Mesenchymal stem cell (in vitro differentiated cells and primary cell): ENCODE measurements around the gene ENAM.

ENCODE experiments used
- DNase-seq: peaks from one replicate; pipeline ENCODE4 v3.0.0-alpha.2; 2013
- H2AFZ ChIP-seq: one replicate; pipeline ENCODE4 v1.6.1; 2013; ENCODE audit warnings: low read depth, mild to moderate bottlenecking, control low read depth, inconsistent platforms, low read length, moderate library complexity
- H2AK5ac ChIP-seq: 2 replicates; pipeline ENCODE4 v1.6.1; 2013; ENCODE audit warnings: low read length, moderate library complexity, mild to moderate bottlenecking, inconsistent platforms; ENCODE audit not compliant: severe bottlenecking
- H2BK120ac ChIP-seq: one replicate; pipeline ENCODE4 v1.6.1; 2013; ENCODE audit warnings: low read depth, mild to moderate bottlenecking, inconsistent platforms, low read length, moderate library complexity
- H2BK12ac ChIP-seq, 2 experiments: one replicate each; pipeline ENCODE4 v1.6.1; 2013; ENCODE audit warnings: inconsistent platforms in 2 of 2, low read length in 2 of 2, mild to moderate bottlenecking in 2 of 2, moderate library complexity in 2 of 2, control low read depth in 1 of 2
- H2BK15ac ChIP-seq: one replicate; pipeline ENCODE4 v1.6.1; 2013; ENCODE audit warnings: mild to moderate bottlenecking, low read depth, inconsistent platforms; ENCODE audit not compliant: poor library complexity, severe bottlenecking
- H2BK5ac ChIP-seq: 2 replicates; pipeline ENCODE4 v1.6.1; 2013; ENCODE audit warnings: low read depth, mild to moderate bottlenecking, low read length, control low read depth, inconsistent platforms; ENCODE audit not compliant: poor library complexity, severe bottlenecking
- H3K14ac ChIP-seq, 2 experiments: one replicate each; pipeline ENCODE4 v1.6.1; 2013; ENCODE audit warnings: inconsistent platforms in 2 of 2, low read length in 2 of 2, control low read depth in 1 of 2, mild to moderate bottlenecking in 1 of 2, moderate library complexity in 1 of 2
- H3K18ac ChIP-seq, 2 experiments: one replicate each; pipeline ENCODE4 v1.6.1; 2013; ENCODE audit warnings: inconsistent platforms in 2 of 2, low read length in 2 of 2, control low read depth in 1 of 2, low read depth in 1 of 2, mild to moderate bottlenecking in 1 of 2
- H3K23ac ChIP-seq, 2 experiments: one replicate each; pipeline ENCODE4 v1.6.1; 2013; ENCODE audit warnings: inconsistent platforms in 2 of 2, low read length in 2 of 2, mild to moderate bottlenecking in 2 of 2, moderate library complexity in 2 of 2, control low read depth in 1 of 2
- H3K27ac ChIP-seq: 2 replicates; pipeline ENCODE4 v1.5.1; 2013; ENCODE audit warnings: mild to moderate bottlenecking, moderate library complexity, low read length, control low read depth, inconsistent platforms; ENCODE audit not compliant: poor library complexity, severe bottlenecking
- H3K27me3 ChIP-seq, 2 experiments: 2 replicates each; pipeline versions ENCODE4 v1.6.1 to v1.7.0; 2013; ENCODE audit warnings: low read length in 2 of 2, mild to moderate bottlenecking in 2 of 2, moderate library complexity in 2 of 2, control low read depth in 1 of 2, inconsistent platforms in 1 of 2; ENCODE audit not compliant: control insufficient read depth in 1 of 2, insufficient read depth in 1 of 2
- H3K36me3 ChIP-seq, 2 experiments: 2 replicates each; pipeline versions ENCODE4 v1.6.1 to v1.7.0; 2013; ENCODE audit warnings: low read length in 2 of 2, control low read depth in 1 of 2, inconsistent platforms in 1 of 2, low read depth in 1 of 2, mild to moderate bottlenecking in 1 of 2; ENCODE audit not compliant: insufficient read depth in 2 of 2, control insufficient read depth in 1 of 2
- H3K4ac ChIP-seq, 2 experiments: one replicate each; pipeline ENCODE4 v1.6.1; 2013; ENCODE audit warnings: inconsistent platforms in 2 of 2, low read length in 2 of 2, mild to moderate bottlenecking in 2 of 2, moderate library complexity in 2 of 2, control low read depth in 1 of 2, low read depth in 1 of 2
- H3K4me1 ChIP-seq: 2 replicates; pipeline ENCODE4 v1.6.1; 2013; ENCODE audit warnings: low read depth, low read length, control low read depth; ENCODE audit not compliant: control insufficient read depth, insufficient read depth
- H3K4me2 ChIP-seq: 2 replicates; pipeline ENCODE4 v1.6.1; 2013; ENCODE audit warnings: low read length, mild to moderate bottlenecking, inconsistent platforms; ENCODE audit not compliant: poor library complexity, severe bottlenecking
- H3K4me3 ChIP-seq, 2 experiments: 2 replicates each; pipeline versions ENCODE4 v1.5.1 to v1.7.0; 2013; ENCODE audit warnings: low read length in 2 of 2, mild to moderate bottlenecking in 2 of 2, control low read depth in 1 of 2, low read depth in 1 of 2; ENCODE audit not compliant: insufficient read depth in 1 of 2
- H3K79me1 ChIP-seq: replicated peaks from 2 replicates; pipeline ENCODE4 v1.6.1; 2013; ENCODE audit warnings: mild to moderate bottlenecking, control low read depth, low read length, inconsistent platforms; ENCODE audit not compliant: poor library complexity, severe bottlenecking
- H3K9ac ChIP-seq: 2 replicates; pipeline ENCODE4 v1.7.0; 2013; ENCODE audit warnings: mild to moderate bottlenecking, low read length, moderate library complexity
- H3K9me3 ChIP-seq: 2 replicates; pipeline ENCODE4 v1.7.0; 2013; ENCODE audit warnings: mild to moderate bottlenecking, low read length; ENCODE audit not compliant: control insufficient read depth
- H4K8ac ChIP-seq: one replicate; pipeline ENCODE4 v1.6.1; 2013; ENCODE audit warnings: inconsistent platforms, mild to moderate bottlenecking, low read length, moderate library complexity
- H4K91ac ChIP-seq: one replicate; pipeline ENCODE4 v1.6.1; 2013; ENCODE audit warnings: mild to moderate bottlenecking, low read length, inconsistent platforms
- WGBS: methylation state at CpG from one replicate; pipeline ENCODE4 v1.1.7; 2013; ENCODE audit warnings: mixed read lengths; 5-methylcytosine and 5-hydroxymethylcytosine counted together

The ENAM gene

GRCh38 chr4:70670332-70671014 lies 41.9 kb downstream of the ENAM start:
- no peaks in the 10 kb centered on the region for H3K79me1 ChIP-seq
- H4K8ac ChIP-seq, result no peak overlapping the region
- H3K27me3 ChIP-seq, result no peaks in the 10 kb centered on the region
- no peak overlapping the region for H2BK12ac ChIP-seq
- no peak overlapping the region for H2BK120ac ChIP-seq
- H3K18ac ChIP-seq, result no peak overlapping the region
- no peak overlapping the region for H2AFZ ChIP-seq
- no peak overlapping the region for H2BK5ac ChIP-seq
- H3K4me2 ChIP-seq, result no peak overlapping the region
- no peak overlapping the region for H3K9ac ChIP-seq
- no peaks in the 10 kb centered on the region for H3K4me1 ChIP-seq
- no peaks in the 10 kb centered on the region for H3K9me3 ChIP-seq
- H3K4ac ChIP-seq, result no peak overlapping the region
- peak overlapping the region; percentile 77 for H2AK5ac ChIP-seq
- H3K4me3 ChIP-seq, result no peak overlapping the region
- H3K23ac ChIP-seq, result no peak overlapping the region
- H2BK15ac ChIP-seq, result no peak overlapping the region
- H3K36me3 ChIP-seq, result no peaks in the 10 kb centered on the region
- no peak overlapping the region for H3K14ac ChIP-seq
- 64% methylated on average over 1 of the region's 5 CpGs for WGBS
- no peak overlapping the region for H3K27ac ChIP-seq
- H4K91ac ChIP-seq, result no peak overlapping the region
- no peak for DNase-seq

- no peak overlapping the region for H3K23ac ChIP-seq
- DNase-seq, result no peak
- H2BK15ac ChIP-seq, result no peak overlapping the region
- no peak overlapping the region for H2BK12ac ChIP-seq
- no peak overlapping the region for H3K27ac ChIP-seq
- H3K4me3 ChIP-seq, result no peak overlapping the region
- no peak overlapping the region for H2BK5ac ChIP-seq
- H3K9me3 ChIP-seq, result no peaks in the 10 kb centered on the region
- H3K4ac ChIP-seq, result no peak overlapping the region
- H3K4me1 ChIP-seq, result peaks cover 1% of the 10 kb centered on the region
- H3K79me1 ChIP-seq, result no peaks in the 10 kb centered on the region
- no peak overlapping the region for H4K8ac ChIP-seq
- H3K9ac ChIP-seq, result no peak overlapping the region
- no peaks in the 10 kb centered on the region for H3K27me3 ChIP-seq
- no peak overlapping the region for H3K18ac ChIP-seq
- H4K91ac ChIP-seq, result no peak overlapping the region
- no peak overlapping the region for H2AFZ ChIP-seq
- H2BK120ac ChIP-seq, result no peak overlapping the region
- no peak overlapping the region for H3K14ac ChIP-seq
- no peaks in the 10 kb centered on the region for H3K36me3 ChIP-seq
- 100% methylated on average over 2 of the region's 2 CpGs for WGBS
- no peak overlapping the region for H2AK5ac ChIP-seq
- H3K4me2 ChIP-seq, result no peak overlapping the region
These were observed 42.5 kb downstream of the ENAM start for GRCh38 chr4:70671091-70671490.

GRCh38 chr4:70674191-70674590 lies 45.6 kb downstream of the ENAM start:
- Histone ChIP-seq H3K9me3 (no peaks in the 10 kb centered on the region), H4K91ac (no peak overlapping the region), H2BK120ac (no peak overlapping the region), H3K23ac (no peak overlapping the region), H3K9ac (no peak overlapping the region), H4K8ac (no peak overlapping the region), H2BK5ac (no peak overlapping the region), H3K79me1 (no peaks in the 10 kb centered on the region), H3K18ac (no peak overlapping the region), H3K4me3 (no peak overlapping the region), H3K4ac (no peak overlapping the region), H3K27ac (no peak overlapping the region), H2AK5ac (no peak overlapping the region), H3K4me2 (no peak overlapping the region), H3K27me3 (no peaks in the 10 kb centered on the region), H3K14ac (no peak overlapping the region), H3K4me1 (peaks cover 1% of the 10 kb centered on the region), H2BK15ac (no peak overlapping the region), H3K36me3 (no peaks in the 10 kb centered on the region), H2BK12ac (no peak overlapping the region), H2AFZ (no peak overlapping the region)
- DNase-seq, result no peak

DNA sequence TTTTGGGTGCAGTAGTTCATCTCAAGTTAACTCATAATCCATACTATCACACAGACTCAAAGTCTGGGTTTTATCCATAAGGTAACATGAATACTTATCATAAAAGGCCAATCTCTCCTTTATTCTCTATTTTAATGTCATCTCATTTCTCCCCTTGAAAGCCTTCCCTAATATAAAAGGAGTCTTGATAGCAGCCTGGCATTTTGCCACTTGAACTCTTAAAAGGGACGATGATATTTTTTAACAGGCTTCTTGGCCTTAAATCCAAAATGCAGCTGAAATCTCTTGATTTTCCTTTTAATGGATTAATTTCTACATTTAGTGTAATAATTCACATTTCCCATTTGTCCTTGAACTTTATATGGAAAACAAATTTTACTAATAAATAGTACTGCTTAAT lies 46.2 kb downstream of the ENAM start:
- Histone ChIP-seq H3K23ac (no peak overlapping the region), H2BK120ac (no peak overlapping the region), H3K36me3 (no peaks in the 10 kb centered on the region), H2BK5ac (no peak overlapping the region), H3K27ac (no peak overlapping the region), H3K4me2 (no peak overlapping the region), H3K9me3 (no peaks in the 10 kb centered on the region), H2BK15ac (no peak overlapping the region), H3K79me1 (no peaks in the 10 kb centered on the region), H3K4me1 (peaks cover 1% of the 10 kb centered on the region), H3K9ac (no peak overlapping the region), H3K14ac (no peak overlapping the region), H3K27me3 (no peaks in the 10 kb centered on the region), H4K91ac (no peak overlapping the region), H2AK5ac (no peak overlapping the region), H2AFZ (no peak overlapping the region), H2BK12ac (no peak overlapping the region), H3K4me3 (no peak overlapping the region), H3K4ac (no peak overlapping the region), H3K18ac (no peak overlapping the region), H4K8ac (no peak overlapping the region)
- DNase-seq, result no peak
- WGBS, result no CpG with 5 or more reads among the region's 1 CpG
